ENCODE results near the gene TYROBP.
"Not testable (repeated sequence)": the region's sequence is repeated elsewhere in the genome, so short reads cannot be mapped to it uniquely, and the experiment has no call there.

TYROBP gene

GRCh38 chr19:35931874-35932202 is 23.7 kb upstream of the TYROBP start:
- DNase-seq (ENCODE audit: low spot score), result no peak

- DNase-seq (ENCODE audit: low spot score), result peak; percentile 100
Observed at GRCh38 chr19:35931161-35931873, 23.2 kb upstream of the TYROBP start.

GRCh38 chr19:35929876-35930275 is 21.8 kb upstream of the TYROBP start:
- DNase-seq (ENCODE audit: low spot score), result no peak

GRCh38 chr19:35928507-35928906 is 20.4 kb upstream of the TYROBP start:
- DNase-seq (ENCODE audit: low spot score), result no peak

GRCh38 chr19:35925501-35925900 is 17.4 kb upstream of the TYROBP start:
- DNase-seq (ENCODE audit: low spot score), result no peak

GRCh38 chr19:35921012-35921411 is 12.9 kb upstream of the TYROBP start:
- no peak for DNase-seq (ENCODE audit: low spot score)

- DNase-seq (ENCODE audit: low spot score), result no peak
Observed at GRCh38 chr19:35919306-35919705, 11.2 kb upstream of the TYROBP start.

- no peak for DNase-seq (ENCODE audit: low spot score)
Observed at GRCh38 chr19:35915443-35915842, 7.3 kb upstream of the TYROBP start.

- no peak for DNase-seq (ENCODE audit: low spot score)
Observed at GRCh38 chr19:35913589-35913988, 5.5 kb upstream of the TYROBP start.

GRCh38 chr19:35911790-35912189 is 3.7 kb upstream of the TYROBP start:
- DNase-seq (ENCODE audit: low spot score), result no peak

- DNase-seq (ENCODE audit: low spot score), result no peak
Observed at GRCh38 chr19:35911173-35911572, 3.1 kb upstream of the TYROBP start.

- DNase-seq (ENCODE audit: low spot score), result not testable (repeated sequence)
Observed at GRCh38 chr19:35910355-35910754, 2.3 kb upstream of the TYROBP start.

GRCh38 chr19:35909684-35910035 is 1.6 kb upstream of the TYROBP start:
- DNase-seq (ENCODE audit: low spot score), result no peak

- no peak for DNase-seq (ENCODE audit: low spot score)
Observed at GRCh38 chr19:35908973-35909683, 1.0 kb upstream of the TYROBP start.

GRCh38 chr19:35907377-35907745 is 734 bp downstream of the TYROBP start:
- DNase-seq (ENCODE audit: low spot score), result no peak

GRCh38 chr19:35905178-35905727 is 2.8 kb downstream of the TYROBP start:
- no peak for DNase-seq (ENCODE audit: low spot score)

- no peak for DNase-seq (ENCODE audit: low spot score)
Observed at GRCh38 chr19:35904311-35905068, 3.6 kb downstream of the TYROBP start.

- peak; percentile 38 for DNase-seq (ENCODE audit: low spot score)
Observed at GRCh38 chr19:35903550-35904179, 4.4 kb downstream of the TYROBP start.

- no peak for DNase-seq (ENCODE audit: low spot score)
Observed at GRCh38 chr19:35902870-35903475, 5.1 kb downstream of the TYROBP start.

GRCh38 chr19:35901854-35902661 is 6.0 kb downstream of the TYROBP start, which contains the start of gene HCST:
TSS of gene HCST (plus strand) at chr19:35902529. CDS start at chr19:35902594, 65 bp downstream.
- peak; percentile 3 for DNase-seq (ENCODE audit: low spot score)

- DNase-seq (ENCODE audit: low spot score), result no peak
Observed at GRCh38 chr19:35901055-35901644, 6.9 kb downstream of the TYROBP start.
